HepG2 (cell line): ENCODE results near the gene GOLGA3. TPM values are rescaled to one million over a fixed set of nuclear protein-coding genes. Genes with fewer than 3 reads are reported as not detected.

Source experiments
- AGO2 ChIP-seq: fragments of 200-400 bp; formaldehyde crosslinking; optimal IDR thresholded peaks from 2 replicates; pipeline ENCODE3; 2017; ENCODE audit warnings: mild to moderate bottlenecking, low read depth, low read length, moderate library complexity
- ARID2 ChIP-seq: sonication (generic); formaldehyde crosslinking; IDR thresholded peaks from 2 replicates; pipeline ENCODE4 v1.8.1; 2022; ENCODE audit warnings: mild to moderate bottlenecking, missing genetic modification reagents, borderline replicate concordance
- FLYWCH1 ChIP-seq: sonication (generic); formaldehyde crosslinking; IDR thresholded peaks from 2 replicates; pipeline ENCODE4 v1.8.1; 2023; ENCODE audit warnings: mild to moderate bottlenecking, missing genetic modification reagents
- GTF3A ChIP-seq: sonication (generic); formaldehyde crosslinking; conservative IDR thresholded peaks from 2 replicates; pipeline ENCODE4 v1.4.0; 2020; ENCODE audit warnings: mild to moderate bottlenecking, missing genetic modification reagents
- JUND ChIP-seq: sonication (generic); formaldehyde crosslinking; IDR thresholded peaks from 2 replicates; pipeline ENCODE4 v1.8.0; 2022; ENCODE audit warnings: mild to moderate bottlenecking, missing genetic modification reagents
- KLF9 ChIP-seq: IDR thresholded peaks from 2 replicates; pipeline ENCODE4 v1.6.1; 2016; ENCODE audit warnings: low read depth
- LCORL ChIP-seq, 2 experiments: fragments of 450-650 bp in 1 of 2; sonication (generic) in 1 of 2; formaldehyde crosslinking in 1 of 2; IDR thresholded peaks; 2 replicates each; pipeline versions ENCODE4 v1.5.0 to v1.6.1; 2017 to 2020; ENCODE audit warnings: antibody characterized with exemption in 1 of 2, missing genetic modification reagents in 1 of 2
- NFE2L2 ChIP-seq: fragments of 150-350 bp; IDR thresholded peaks from 2 replicates; pipeline ENCODE4 v1.6.1; 2014; ENCODE audit warnings: low read length
- NFYB ChIP-seq: sonication (generic); formaldehyde crosslinking; IDR thresholded peaks from 2 replicates; pipeline ENCODE4 v1.4.0; 2020; ENCODE audit warnings: missing genetic modification reagents
- RBM22 ChIP-seq: fragments of 200-400 bp; formaldehyde crosslinking; optimal IDR thresholded peaks from 2 replicates; pipeline ENCODE3; 2017; ENCODE audit warnings: mild to moderate bottlenecking, low read length, moderate library complexity
- REL ChIP-seq: sonication (generic); formaldehyde crosslinking; conservative IDR thresholded peaks from 2 replicates; pipeline ENCODE4 v1.8.0; 2022; ENCODE audit warnings: mild to moderate bottlenecking, missing genetic modification reagents, moderate library complexity
- SRY ChIP-seq: sonication (generic); formaldehyde crosslinking; IDR thresholded peaks from 2 replicates; pipeline ENCODE4 v1.8.0; 2022; ENCODE audit warnings: mild to moderate bottlenecking, missing genetic modification reagents
- YEATS2 ChIP-seq: sonication (generic); formaldehyde crosslinking; IDR thresholded peaks from 2 replicates; pipeline ENCODE4 v1.4.0; 2020; ENCODE audit warnings: missing genetic modification reagents, borderline replicate concordance
- YEATS4 ChIP-seq: sonication (generic); formaldehyde crosslinking; IDR thresholded peaks from 2 replicates; pipeline ENCODE4 v1.4.0; 2020; ENCODE audit warnings: missing genetic modification reagents, borderline replicate concordance
- ZKSCAN1 ChIP-seq: fragments of 150-350 bp; IDR thresholded peaks from 2 replicates; pipeline ENCODE4 v1.6.1; 2014; ENCODE audit warnings: low read length
- ZKSCAN8 ChIP-seq: IDR thresholded peaks from 2 replicates; pipeline ENCODE4 v1.6.1; 2016; ENCODE audit warnings: borderline replicate concordance, missing genetic modification reagents, missing compliant biosample characterization
- ZNF121 ChIP-seq: sonication (generic); formaldehyde crosslinking; IDR thresholded peaks from 2 replicates; pipeline ENCODE4 v1.5.0; 2020; ENCODE audit warnings: mild to moderate bottlenecking, missing genetic modification reagents
- ZNF451 ChIP-seq: sonication (generic); formaldehyde crosslinking; IDR thresholded peaks from 2 replicates; pipeline ENCODE4 v1.5.0; 2020; ENCODE audit warnings: mild to moderate bottlenecking, missing genetic modification reagents
- ZNF572 ChIP-seq: sonication (generic); formaldehyde crosslinking; IDR thresholded peaks from 2 replicates; pipeline ENCODE4 v1.5.1; 2020; ENCODE audit warnings: mild to moderate bottlenecking, missing genetic modification reagents
- polyA plus RNA-seq, 8 experiments: library from polyadenylated mRNA; depleted of rRNA in 3 of 8; stranded (reverse) in 7 of 8; unstranded in 1 of 8; fragments of >200 nt; fragmentation: Illumina TruSeq in 4 of 8; extraction: Trizol in 4 of 8; gene quantifications; 2 replicates each; pipeline versions ENCODE4 v1.2.1 to v1.2.3, GENCODE V29; 2011 to 2016; ENCODE audit warnings: low read depth in 4 of 8, missing spikeins in 1 of 8, mixed read lengths in 1 of 8; ENCODE audit not compliant: insufficient read depth in 1 of 8
- total RNA-seq, 5 experiments: library from RNA; depleted of rRNA; stranded (reverse); fragments of >200 nt; fragmentation: Illumina TruSeq; extraction: Trizol; gene quantifications; 2 replicates each; pipeline ENCODE4 v1.2.3, GENCODE V29; 2016; ENCODE audit warnings: low read depth in 1 of 5
- TF ChIP-seq, protein P1 (sequence below): sonication (generic); formaldehyde crosslinking; IDR thresholded peaks from 2 replicates; pipeline ENCODE4 v1.4.0; 2020; ENCODE audit warnings: mild to moderate bottlenecking, missing genetic modification reagents
- TF ChIP-seq, protein P2 (sequence below): sonication (generic); formaldehyde crosslinking; IDR thresholded peaks from 2 replicates; pipeline ENCODE4 v1.4.0; 2020; ENCODE audit warnings: mild to moderate bottlenecking, missing genetic modification reagents
- TF ChIP-seq, protein P3 (sequence below): sonication (generic); formaldehyde crosslinking; IDR thresholded peaks from 2 replicates; pipeline ENCODE4 v1.5.1; 2020; ENCODE audit warnings: mild to moderate bottlenecking, moderate library complexity, missing genetic modification reagents
- TF ChIP-seq, protein P4 (sequence below): sonication (generic); formaldehyde crosslinking; IDR thresholded peaks from 2 replicates; pipeline ENCODE4 v1.5.1; 2020; ENCODE audit warnings: missing genetic modification reagents, mild to moderate bottlenecking, borderline replicate concordance

GOLGA3 gene
- total and polyA plus RNA-seq, 2 of the 13 experiments (the other 11 are each of a cell fraction or from before 2014, with no cell fraction given) = 22.0 to 43.0 TPM

DNA sequence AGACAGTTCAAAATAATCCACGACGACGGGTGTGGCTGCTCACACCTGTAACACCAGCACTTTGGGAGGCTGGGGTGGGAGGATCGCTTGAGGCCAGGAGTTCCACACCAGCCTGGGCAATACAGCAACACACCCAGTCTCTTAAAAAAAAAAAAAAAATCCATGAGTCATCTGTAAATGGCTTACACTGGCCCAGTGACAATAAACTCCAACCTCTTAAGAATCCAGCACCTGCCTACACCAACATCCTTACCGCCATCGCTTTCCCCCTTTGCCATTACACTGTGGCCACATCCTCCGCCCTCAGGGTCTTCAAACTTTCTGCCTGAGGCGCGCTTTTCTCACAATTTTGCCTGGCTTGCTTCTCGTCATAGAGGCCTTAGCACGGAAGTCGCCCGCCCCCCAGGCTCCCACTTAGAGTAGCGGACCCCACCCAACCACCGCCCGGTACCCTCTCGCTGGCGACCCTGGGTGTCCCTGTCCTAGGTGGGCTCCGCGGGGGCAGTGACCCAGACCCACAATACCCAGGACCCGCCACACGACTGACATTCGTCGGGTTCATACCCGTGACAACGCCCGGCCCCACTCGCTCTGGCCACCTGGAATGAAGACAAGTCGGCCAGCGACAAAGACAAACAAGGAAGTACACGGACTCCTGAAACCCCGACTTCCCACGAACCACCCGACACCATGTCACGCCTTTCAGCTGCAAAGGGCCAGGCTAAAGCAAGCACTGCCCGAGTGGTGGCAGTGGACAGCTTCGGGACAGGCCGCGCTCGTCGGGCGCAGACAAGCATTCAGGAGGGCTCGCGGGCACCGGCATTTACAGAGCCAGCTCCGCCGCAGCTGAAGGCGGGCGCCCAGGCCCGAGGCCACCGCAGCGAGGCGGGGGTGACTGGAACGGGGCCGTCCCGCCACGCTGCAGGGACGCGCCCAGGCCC, 636 bp downstream of the GOLGA3 start (continued):
- TF ChIP-seq, protein P1, sequence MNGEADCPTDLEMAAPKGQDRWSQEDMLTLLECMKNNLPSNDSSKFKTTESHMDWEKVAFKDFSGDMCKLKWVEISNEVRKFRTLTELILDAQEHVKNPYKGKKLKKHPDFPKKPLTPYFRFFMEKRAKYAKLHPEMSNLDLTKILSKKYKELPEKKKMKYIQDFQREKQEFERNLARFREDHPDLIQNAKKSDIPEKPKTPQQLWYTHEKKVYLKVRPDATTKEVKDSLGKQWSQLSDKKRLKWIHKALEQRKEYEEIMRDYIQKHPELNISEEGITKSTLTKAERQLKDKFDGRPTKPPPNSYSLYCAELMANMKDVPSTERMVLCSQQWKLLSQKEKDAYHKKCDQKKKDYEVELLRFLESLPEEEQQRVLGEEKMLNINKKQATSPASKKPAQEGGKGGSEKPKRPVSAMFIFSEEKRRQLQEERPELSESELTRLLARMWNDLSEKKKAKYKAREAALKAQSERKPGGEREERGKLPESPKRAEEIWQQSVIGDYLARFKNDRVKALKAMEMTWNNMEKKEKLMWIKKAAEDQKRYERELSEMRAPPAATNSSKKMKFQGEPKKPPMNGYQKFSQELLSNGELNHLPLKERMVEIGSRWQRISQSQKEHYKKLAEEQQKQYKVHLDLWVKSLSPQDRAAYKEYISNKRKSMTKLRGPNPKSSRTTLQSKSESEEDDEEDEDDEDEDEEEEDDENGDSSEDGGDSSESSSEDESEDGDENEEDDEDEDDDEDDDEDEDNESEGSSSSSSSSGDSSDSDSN (CRISPR knock-in tag) = peak; percentile 7; the same call in 1 of the 2 replicates
- TF ChIP-seq ZNF451 (CRISPR knock-in tag) (peak; percentile 6; the same call in 1 of the 2 replicates), YEATS2 (peak; percentile 24; the same call in 1 of the 2 replicates), RBM22 (peak; percentile 43), GTF3A (CRISPR knock-in tag) (no peak; the same call in 1 of the 2 replicates), NFE2L2 (0 out of 2 replicates have a peak, but pooled peaks have one; percentile 6), LCORL (IDR thresholded peaks at IDR 0.05) (no peak), LCORL (CRISPR knock-in tag; IDR thresholded peaks at IDR 0.05) (no peak), FLYWCH1 (CRISPR knock-in tag) (no peak), AGO2 (peak; percentile 88), JUND (CRISPR knock-in tag) (0 out of 2 replicates have a peak, but pooled peaks have one; percentile 59), ZKSCAN1 (no peak), SRY (CRISPR knock-in tag) (peak; percentile 9), REL (CRISPR knock-in tag) (0 out of 2 replicates have a peak, but pooled peaks have one; percentile 23), ZKSCAN8 (no peak), ARID2 (0 out of 2 replicates have a peak, but pooled peaks have one; percentile 26), ZNF121 (CRISPR knock-in tag) (peak; percentile 76), NFYB (CRISPR knock-in tag) (no peak), YEATS4 (peak; percentile 3; the same call in 1 of the 2 replicates), KLF9 (CRISPR knock-in tag) (no peak), ZNF572 (CRISPR knock-in tag) (0 out of 2 replicates have a peak, but pooled peaks have one; percentile 60)
- TF ChIP-seq, protein P2, sequence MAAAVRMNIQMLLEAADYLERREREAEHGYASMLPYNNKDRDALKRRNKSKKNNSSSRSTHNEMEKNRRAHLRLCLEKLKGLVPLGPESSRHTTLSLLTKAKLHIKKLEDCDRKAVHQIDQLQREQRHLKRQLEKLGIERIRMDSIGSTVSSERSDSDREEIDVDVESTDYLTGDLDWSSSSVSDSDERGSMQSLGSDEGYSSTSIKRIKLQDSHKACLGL (CRISPR knock-in tag) = 0 out of 2 replicates have a peak, but pooled peaks have one; percentile 8
- TF ChIP-seq, protein P3, sequence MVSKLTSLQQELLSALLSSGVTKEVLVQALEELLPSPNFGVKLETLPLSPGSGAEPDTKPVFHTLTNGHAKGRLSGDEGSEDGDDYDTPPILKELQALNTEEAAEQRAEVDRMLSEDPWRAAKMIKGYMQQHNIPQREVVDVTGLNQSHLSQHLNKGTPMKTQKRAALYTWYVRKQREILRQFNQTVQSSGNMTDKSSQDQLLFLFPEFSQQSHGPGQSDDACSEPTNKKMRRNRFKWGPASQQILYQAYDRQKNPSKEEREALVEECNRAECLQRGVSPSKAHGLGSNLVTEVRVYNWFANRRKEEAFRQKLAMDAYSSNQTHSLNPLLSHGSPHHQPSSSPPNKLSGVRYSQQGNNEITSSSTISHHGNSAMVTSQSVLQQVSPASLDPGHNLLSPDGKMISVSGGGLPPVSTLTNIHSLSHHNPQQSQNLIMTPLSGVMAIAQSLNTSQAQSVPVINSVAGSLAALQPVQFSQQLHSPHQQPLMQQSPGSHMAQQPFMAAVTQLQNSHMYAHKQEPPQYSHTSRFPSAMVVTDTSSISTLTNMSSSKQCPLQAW (CRISPR knock-in tag) = peak; percentile 62
- TF ChIP-seq, protein P4, sequence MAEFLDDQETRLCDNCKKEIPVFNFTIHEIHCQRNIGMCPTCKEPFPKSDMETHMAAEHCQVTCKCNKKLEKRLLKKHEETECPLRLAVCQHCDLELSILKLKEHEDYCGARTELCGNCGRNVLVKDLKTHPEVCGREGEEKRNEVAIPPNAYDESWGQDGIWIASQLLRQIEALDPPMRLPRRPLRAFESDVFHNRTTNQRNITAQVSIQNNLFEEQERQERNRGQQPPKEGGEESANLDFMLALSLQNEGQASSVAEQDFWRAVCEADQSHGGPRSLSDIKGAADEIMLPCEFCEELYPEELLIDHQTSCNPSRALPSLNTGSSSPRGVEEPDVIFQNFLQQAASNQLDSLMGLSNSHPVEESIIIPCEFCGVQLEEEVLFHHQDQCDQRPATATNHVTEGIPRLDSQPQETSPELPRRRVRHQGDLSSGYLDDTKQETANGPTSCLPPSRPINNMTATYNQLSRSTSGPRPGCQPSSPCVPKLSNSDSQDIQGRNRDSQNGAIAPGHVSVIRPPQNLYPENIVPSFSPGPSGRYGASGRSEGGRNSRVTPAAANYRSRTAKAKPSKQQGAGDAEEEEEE = 0 out of 2 replicates have a peak, but pooled peaks have one; percentile 32
